Uterus (tissue), 4 donors: Measurements from ENCODE around the gene THG1L. TPM values are rescaled to one million over a fixed set of nuclear protein-coding genes. Genes with fewer than 3 reads are reported as not detected.

Source experiments
- DNase-seq, 2 donors: peaks; one replicate each; pipeline ENCODE4 v3.0.0-alpha.2; 2019 to 2020
- H3K27ac ChIP-seq, 2 donors: fragments of 200-600 bp; sonication (generic); 1 replicate in 1 of 2; 2 replicates in 1 of 2; pipeline ENCODE4 v1.5.1; 2016 to 2018
- H3K27me3 ChIP-seq, 2 donors: fragments of 200-600 bp; sonication (generic); one replicate each; pipeline ENCODE4 v1.5.1; 2018 to 2019; ENCODE audit warnings: control low read depth in 1 of 2
- H3K36me3 ChIP-seq, 2 donors: fragments of 200-600 bp; sonication (generic); one replicate each; pipeline ENCODE4 v1.5.1; 2019; ENCODE audit warnings: control low read depth in 1 of 2
- H3K4me1 ChIP-seq, 2 donors: fragments of 200-600 bp; sonication (generic); one replicate each; pipeline ENCODE4 v1.5.1; 2018 to 2019; ENCODE audit warnings: control low read depth in 1 of 2
- H3K4me3 ChIP-seq, 2 donors: fragments of 200-600 bp; sonication (generic); 1 replicate in 1 of 2; 2 replicates in 1 of 2; pipeline ENCODE4 v1.5.1; 2018 to 2019; ENCODE audit warnings: mild to moderate bottlenecking in 1 of 2
- H3K9me3 ChIP-seq, 2 donors: fragments of 200-600 bp; sonication (generic); one replicate each; pipeline ENCODE4 v1.5.1; 2019; ENCODE audit warnings: control low read depth in 1 of 2
- CTCF ChIP-seq, 4 experiments: fragments of 200-600 bp in 2 of 4; fragments of 450-650 bp in 2 of 4; sonication (generic) in 2 of 4; IDR thresholded peaks; one replicate each; pipeline ENCODE4 v1.5.1; 2016 to 2019; ENCODE audit warnings: antibody characterized with exemption in 4 of 4, mild to moderate bottlenecking in 2 of 4, moderate library complexity in 1 of 4
- POLR2A ChIP-seq, 2 donors: fragments of 450-650 bp; IDR thresholded peaks; one replicate each; pipeline ENCODE4 v1.6.1; 2016; ENCODE audit warnings: antibody characterized with exemption in 2 of 2, mild to moderate bottlenecking in 1 of 2, moderate library complexity in 1 of 2
- intact Hi-C: fragments of 100-400 bp; cut with DNase I; formaldehyde crosslinking; loops from one replicate; pipeline ENCODE4 v1.15.1; 2023; ENCODE audit warnings: low total_unique reads
- total RNA-seq, 4 donors: library from RNA; depleted of rRNA in 3 of 4; stranded (reverse); fragments of >200 nt in 3 of 4; gene quantifications; one replicate each; pipeline versions ENCODE4 v1.1.0 to v1.2.4, GENCODE V29; 2014 to 2023
- donor health status: DM: yes; HTN: yes; CAD: no.

THG1L gene
- total RNA-seq, 4 donors from 2014 or later: 6.5 to 29.2 (median 19.6) TPM

- Histone ChIP-seq H3K4me1 (no peaks in the 10 kb centered on the region), H3K27ac (no peak overlapping the region), H3K4me3 (no peak overlapping the region), H3K27me3 (no peaks in the 10 kb centered on the region), H3K36me3 (no peaks in the 10 kb centered on the region), H3K9me3 (no peaks in the 10 kb centered on the region)
- no peak for DNase-seq
- no peak for TF ChIP-seq POLR2A (IDR thresholded peaks at IDR 0.05)
- intact Hi-C loops: no loop called here
Measured at GRCh38 chr5:157709346-157709745, 21.9 kb upstream of the THG1L start.

GRCh38 chr5:157710431-157710830 is 20.8 kb upstream of the THG1L start:
- H3K9me3 ChIP-seq: no peaks in the 10 kb centered on the region
- TF ChIP-seq POLR2A (IDR thresholded peaks at IDR 0.05): no peak
- no peak for TF ChIP-seq CTCF (IDR thresholded peaks at IDR 0.05)
- no peak for DNase-seq
- no peaks in the 10 kb centered on the region for H3K36me3 ChIP-seq
- intact Hi-C loops: no loop called here
- H3K27ac ChIP-seq: no peak overlapping the region
- no peaks in the 10 kb centered on the region for H3K27me3 ChIP-seq
- no peaks in the 10 kb centered on the region for H3K4me1 ChIP-seq
- H3K4me3 ChIP-seq: no peak overlapping the region

GRCh38 chr5:157710882-157711281 is 20.3 kb upstream of the THG1L start:
- intact Hi-C loops: no loop called here
- H3K4me1 ChIP-seq: no peaks in the 10 kb centered on the region
- H3K27me3 ChIP-seq: no peaks in the 10 kb centered on the region
- no peak overlapping the region for H3K27ac ChIP-seq
- no peaks in the 10 kb centered on the region for H3K36me3 ChIP-seq
- no peak for DNase-seq
- no peak overlapping the region for H3K4me3 ChIP-seq
- TF ChIP-seq CTCF (IDR thresholded peaks at IDR 0.05) (no peak), POLR2A (IDR thresholded peaks at IDR 0.05) (no peak)
- H3K9me3 ChIP-seq: no peaks in the 10 kb centered on the region

- TF ChIP-seq POLR2A (IDR thresholded peaks at IDR 0.05) (no peak), CTCF (IDR thresholded peaks at IDR 0.05) (no peak)
- intact Hi-C loops: no loop called here
- Histone ChIP-seq H3K27me3 (no peaks in the 10 kb centered on the region), H3K27ac (no peak overlapping the region), H3K4me3 (no peak overlapping the region), H3K9me3 (no peaks in the 10 kb centered on the region), H3K4me1 (no peaks in the 10 kb centered on the region), H3K36me3 (no peaks in the 10 kb centered on the region)
- no peak for DNase-seq
Measured at GRCh38 chr5:157713830-157714595, 17.2 kb upstream of the THG1L start.

- no peaks in the 10 kb centered on the region for H3K36me3 ChIP-seq
- H3K4me3 ChIP-seq: no peak overlapping the region
- intact Hi-C loops: no loop called here
- no peaks in the 10 kb centered on the region for H3K9me3 ChIP-seq
- no peak overlapping the region for H3K27ac ChIP-seq
- no peak for DNase-seq
- TF ChIP-seq CTCF (IDR thresholded peaks at IDR 0.05) (no peak), POLR2A (IDR thresholded peaks at IDR 0.05) (no peak)
- H3K4me1 ChIP-seq: no peaks in the 10 kb centered on the region
- H3K27me3 ChIP-seq: no peaks in the 10 kb centered on the region
Measured at GRCh38 chr5:157714596-157714864, 16.7 kb upstream of the THG1L start.

- no peak for DNase-seq
- no peak overlapping the region for H3K27ac ChIP-seq
Measured at GRCh38 chr5:157718519-157718918, 12.7 kb upstream of the THG1L start.

More at GRCh38 chr5:157718519-157718918, 12.7 kb upstream of the THG1L start:
- Histone ChIP-seq H3K36me3 (no peaks in the 10 kb centered on the region), H3K27me3 (no peaks in the 10 kb centered on the region), H3K4me3 (no peak overlapping the region), H3K9me3 (no peaks in the 10 kb centered on the region), H3K4me1 (no peaks in the 10 kb centered on the region)
- TF ChIP-seq POLR2A (IDR thresholded peaks at IDR 0.05) (no peak), CTCF (IDR thresholded peaks at IDR 0.05) (peak; percentile 52 to 84 (median 71))
- intact Hi-C loops: no loop called here
